Kidney (tissue), 14 donors: ENCODE results near the gene TBCEL. TPM values are rescaled to one million over a fixed set of nuclear protein-coding genes. Genes with fewer than 3 reads are reported as not detected.

Experiments used
- DNase-seq, 5 donors: peaks; one replicate each; pipeline ENCODE4 v3.0.0-alpha.2; 2013 to 2020
- FAIRE-seq: peaks from 2 replicates; lab custom pipeline; 2012; peaks lifted over from hg19 to GRCh38; lab: Jason Lieb, UNC
- H3K27ac ChIP-seq, 2 donors: one replicate each; pipeline ENCODE4 v1.7.0; 2013; ENCODE audit warnings: low read depth in 2 of 2, low read length in 2 of 2, inconsistent platforms in 1 of 2
- H3K27me3 ChIP-seq: one replicate; pipeline ENCODE4 v1.7.1; 2013; ENCODE audit warnings: low read length, inconsistent platforms; ENCODE audit not compliant: control insufficient read depth, insufficient read depth
- H3K36me3 ChIP-seq, 3 donors: one replicate each; pipeline versions ENCODE4 v1.7.0 to v1.7.1; 2013; ENCODE audit warnings: low read length in 3 of 3, control low read depth in 1 of 3, inconsistent platforms in 1 of 3; ENCODE audit not compliant: insufficient read depth in 3 of 3, control insufficient read depth in 2 of 3
- H3K4me1 ChIP-seq, 3 donors: one replicate each; pipeline versions ENCODE4 v1.7.0 to v1.7.1; 2013; ENCODE audit warnings: low read length in 3 of 3, inconsistent platforms in 1 of 3, low read depth in 1 of 3; ENCODE audit not compliant: control insufficient read depth in 2 of 3, insufficient read depth in 2 of 3
- H3K4me3 ChIP-seq, 3 donors: one replicate each; pipeline versions ENCODE4 v1.7.0 to v1.8.1; 2013; ENCODE audit warnings: low read length in 3 of 3, control low read depth in 1 of 3, inconsistent platforms in 1 of 3
- H3K9ac ChIP-seq, 3 donors: one replicate each; pipeline versions ENCODE4 v1.7.0 to v1.7.1; 2013; ENCODE audit warnings: low read length in 3 of 3, control low read depth in 1 of 3, inconsistent platforms in 1 of 3
- H3K9me3 ChIP-seq, 3 donors: one replicate each; pipeline versions ENCODE4 v1.7.0 to v1.7.1; 2013; ENCODE audit warnings: low read length in 3 of 3, control low read depth in 1 of 3, inconsistent platforms in 1 of 3; ENCODE audit not compliant: control insufficient read depth in 2 of 3, insufficient read depth in 1 of 3
- intact Hi-C: fragments of 100-400 bp; cut with DNase I; formaldehyde crosslinking; loops from one replicate; pipeline ENCODE4 v1.11.1; 2022
- polyA plus RNA-seq: library from polyadenylated mRNA; stranded (reverse); fragments of 350-450 nt; fragmentation: Illumina TruSeq; extraction: RNeasy Lipid Tissue Mini Kit (QIAGEN cat#74804); gene quantifications from one replicate; pipeline ENCODE4 v1.2.3, GENCODE V29; 2014; ENCODE audit warnings: low read depth, low replicate concordance; ENCODE audit not compliant: insufficient read depth
- total RNA-seq: library from RNA; stranded (reverse); fragmentation: NEBNext Ultra II Directional; extraction: Animal tissue kit (Norgen Biotek cat#: 25700); gene quantifications from one replicate; pipeline ENCODE4 v1.2.1, GENCODE V29; 2021
- TF ChIP-seq, protein P1 (sequence below): IDR thresholded peaks from 3 replicates; pipeline ENCODE4 v1.5.1; 2012; ENCODE audit warnings: mild to moderate bottlenecking, moderate library complexity, borderline replicate concordance; ENCODE audit not compliant: insufficient read depth; ENCODE audit errors: extremely low read depth
- donor health status: control.
- donor health status: control.
- donor health status: control.
- donor health status: control.
- donor health status: control.
- donor health status: DM: yes; HTN: yes; CAD: no.
- donor health status: Normal renal cell carcinoma (clear cell type).

Gene TBCEL
- total and polyA plus RNA-seq, 2 donors from 2014 or later: 5.0 to 41.8 TPM

DNA sequence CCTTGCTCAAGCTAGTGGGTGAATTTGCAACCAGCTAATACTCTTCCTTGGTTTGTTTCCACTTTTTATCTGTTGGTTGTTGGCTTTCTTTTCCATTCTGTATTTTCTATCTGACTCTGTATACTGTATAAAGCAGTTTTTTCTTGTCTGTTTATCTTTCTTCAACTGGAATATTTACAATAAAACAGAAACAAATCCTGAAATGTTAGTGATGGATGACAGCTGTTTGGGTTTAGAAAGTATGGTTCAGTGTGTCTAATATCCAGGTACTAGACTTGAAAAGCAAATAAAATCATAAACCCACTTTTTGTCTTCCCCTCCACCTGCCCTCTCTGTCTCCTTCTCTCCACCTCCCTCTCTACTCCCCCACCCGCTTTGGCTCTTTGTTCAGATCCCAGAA, 35.3 kb upstream of the TBCEL start:
- FAIRE-seq: no peak
- TF ChIP-seq, protein P1, sequence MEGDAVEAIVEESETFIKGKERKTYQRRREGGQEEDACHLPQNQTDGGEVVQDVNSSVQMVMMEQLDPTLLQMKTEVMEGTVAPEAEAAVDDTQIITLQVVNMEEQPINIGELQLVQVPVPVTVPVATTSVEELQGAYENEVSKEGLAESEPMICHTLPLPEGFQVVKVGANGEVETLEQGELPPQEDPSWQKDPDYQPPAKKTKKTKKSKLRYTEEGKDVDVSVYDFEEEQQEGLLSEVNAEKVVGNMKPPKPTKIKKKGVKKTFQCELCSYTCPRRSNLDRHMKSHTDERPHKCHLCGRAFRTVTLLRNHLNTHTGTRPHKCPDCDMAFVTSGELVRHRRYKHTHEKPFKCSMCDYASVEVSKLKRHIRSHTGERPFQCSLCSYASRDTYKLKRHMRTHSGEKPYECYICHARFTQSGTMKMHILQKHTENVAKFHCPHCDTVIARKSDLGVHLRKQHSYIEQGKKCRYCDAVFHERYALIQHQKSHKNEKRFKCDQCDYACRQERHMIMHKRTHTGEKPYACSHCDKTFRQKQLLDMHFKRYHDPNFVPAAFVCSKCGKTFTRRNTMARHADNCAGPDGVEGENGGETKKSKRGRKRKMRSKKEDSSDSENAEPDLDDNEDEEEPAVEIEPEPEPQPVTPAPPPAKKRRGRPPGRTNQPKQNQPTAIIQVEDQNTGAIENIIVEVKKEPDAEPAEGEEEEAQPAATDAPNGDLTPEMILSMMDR: no peak

DNA sequence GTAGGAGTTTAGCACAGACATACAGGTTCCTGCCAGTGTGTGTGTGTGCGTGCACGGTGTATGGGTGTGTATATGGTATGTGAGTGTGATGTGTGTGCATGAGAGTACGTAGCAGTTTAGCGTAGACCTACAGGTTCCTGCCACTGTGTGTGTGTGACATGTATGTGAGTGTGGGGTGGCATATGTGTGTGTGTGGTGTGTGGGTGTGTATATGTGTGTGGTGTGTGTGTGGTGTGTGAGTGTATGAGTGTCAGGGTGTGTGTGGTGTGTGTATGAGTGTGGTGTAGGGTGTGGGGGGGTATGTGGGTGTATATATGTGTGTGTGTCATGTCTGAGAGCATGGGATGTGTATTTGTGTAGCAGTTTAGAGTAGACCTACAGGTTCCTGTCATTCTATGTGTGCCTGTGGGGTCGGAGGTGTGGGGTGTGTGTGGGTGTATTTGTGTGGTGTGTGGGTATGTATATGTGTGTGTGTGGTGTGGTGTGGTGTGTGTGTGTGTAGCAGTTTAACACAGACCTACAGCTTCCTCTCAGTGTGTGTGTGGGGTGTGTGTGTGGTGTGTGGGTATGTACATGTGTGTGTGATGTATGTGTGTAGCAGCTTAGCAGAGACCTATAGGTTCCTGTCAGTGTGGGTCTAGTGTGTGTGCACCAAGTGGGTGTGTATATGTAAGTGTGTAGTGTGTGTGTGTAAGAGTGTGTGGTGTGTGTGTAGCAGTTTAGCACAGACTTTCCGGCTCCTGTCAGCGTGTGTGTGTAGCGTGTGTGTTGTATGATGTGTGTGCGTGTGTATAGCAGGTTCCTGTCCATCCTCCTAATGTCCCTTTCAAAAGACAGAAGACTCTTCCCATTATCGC, 31.8 kb upstream of the TBCEL start:
- Histone ChIP-seq H3K27me3 (no peaks in the 10 kb centered on the region), H3K36me3 (no peaks in the 10 kb centered on the region), H3K9ac (no peak overlapping the region), H3K4me3 (no peak overlapping the region), H3K27ac (no peak overlapping the region), H3K4me1 (no peaks in the 10 kb centered on the region), H3K9me3 (no peaks in the 10 kb centered on the region)
- TF ChIP-seq, protein P1: no peak
- FAIRE-seq: no peak
- no peak for DNase-seq
- intact Hi-C loops: no loop called here

More for the DNA sequence above, 35.3 kb upstream of the TBCEL start:
- intact Hi-C loops: no loop called here
- no peak overlapping the region for H3K4me3 ChIP-seq
- no peak for DNase-seq
- no peaks in the 10 kb centered on the region for H3K27me3 ChIP-seq
- no peaks in the 10 kb centered on the region for H3K36me3 ChIP-seq
- H3K27ac ChIP-seq: no peak overlapping the region
- no peak overlapping the region for H3K9ac ChIP-seq
- H3K4me1 ChIP-seq: no peaks in the 10 kb centered on the region
- no peaks in the 10 kb centered on the region for H3K9me3 ChIP-seq

DNA sequence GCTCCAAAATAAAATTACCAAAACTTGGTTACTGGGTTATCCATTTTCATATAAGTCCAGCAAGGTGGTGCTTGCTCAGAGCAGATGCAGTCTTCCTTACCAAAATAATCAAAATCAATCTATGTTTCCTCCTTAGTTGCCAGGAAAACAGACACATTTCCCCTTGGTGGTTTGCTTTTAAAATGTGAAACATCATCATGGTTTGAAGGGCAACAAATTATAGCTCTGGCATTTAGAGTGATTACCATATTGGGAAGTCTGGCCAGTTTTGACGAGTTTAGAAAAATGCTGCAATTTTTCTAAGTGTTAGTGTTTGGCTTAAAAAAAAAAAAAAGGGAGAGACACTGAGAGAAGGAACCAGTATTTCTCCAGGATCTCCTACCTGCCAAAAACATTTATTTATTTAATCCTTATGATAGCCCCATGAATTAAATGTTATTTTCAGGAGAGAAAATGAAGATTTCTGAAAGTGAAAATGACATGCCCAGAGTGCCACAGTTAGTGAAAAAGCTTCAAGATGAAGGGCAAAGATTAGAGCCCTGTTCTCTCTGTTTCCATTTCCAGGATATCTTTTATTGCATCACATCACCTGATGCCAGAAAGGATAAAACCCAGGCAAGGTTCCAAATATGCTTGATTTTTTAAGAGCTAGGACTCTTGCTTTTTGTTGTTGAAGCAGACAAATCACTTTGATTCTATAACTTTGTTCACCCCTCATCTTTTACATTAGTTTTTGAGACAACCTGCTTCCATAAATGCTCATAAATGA, 29.6 kb upstream of the TBCEL start:
- Histone ChIP-seq H3K9ac (no peak overlapping the region), H3K9me3 (no peaks in the 10 kb centered on the region), H3K36me3 (no peaks in the 10 kb centered on the region), H3K4me3 (no peak overlapping the region), H3K4me1 (no peaks in the 10 kb centered on the region), H3K27me3 (no peaks in the 10 kb centered on the region), H3K27ac (no peak overlapping the region)
- FAIRE-seq (no peak), DNase-seq (no peak)
- intact Hi-C loops: no loop called here
- TF ChIP-seq, protein P1: no peak
